Peyer's patch (tissue), 4 donors: Measurements from ENCODE around the gene THADA. TPM values are rescaled to one million over a fixed set of nuclear protein-coding genes. Genes with fewer than 3 reads are reported as not detected.

Source experiments
- DNase-seq, 3 donors: peaks; one replicate each; pipeline ENCODE4 v3.0.0-alpha.2; 2017 to 2019
- H3K27ac ChIP-seq, 4 donors: fragments of 200-600 bp; sonication (generic); one replicate each; pipeline ENCODE4 v1.5.1; 2016 to 2019
- H3K27me3 ChIP-seq, 2 donors: fragments of 200-600 bp; sonication (generic); one replicate each; pipeline ENCODE4 v1.5.1; 2019
- H3K36me3 ChIP-seq, 3 donors: fragments of 200-600 bp; sonication (generic); one replicate each; pipeline ENCODE4 v1.5.1; 2016 to 2019
- H3K4me1 ChIP-seq, 4 donors: fragments of 200-600 bp; sonication (generic); one replicate each; pipeline ENCODE4 v1.5.1; 2016 to 2019
- H3K4me3 ChIP-seq, 4 donors: fragments of 200-600 bp; sonication (generic); 1 replicate in 3 of 4; 2 replicates in 1 of 4; pipeline ENCODE4 v1.5.1; 2016 to 2019; ENCODE audit warnings: mild to moderate bottlenecking in 1 of 4
- H3K9me3 ChIP-seq, 4 donors: fragments of 200-600 bp; sonication (generic); one replicate each; pipeline ENCODE4 v1.5.1; 2016 to 2019; ENCODE audit warnings: mild to moderate bottlenecking in 1 of 4
- POLR2A ChIP-seq, 2 donors: fragments of 450-650 bp; IDR thresholded peaks; one replicate each; pipeline ENCODE4 v1.5.1; 2017; ENCODE audit warnings: antibody characterized with exemption in 2 of 2, mild to moderate bottlenecking in 2 of 2, moderate library complexity in 2 of 2
- total RNA-seq, 4 donors: library from RNA; depleted of rRNA; stranded (reverse); fragments of >200 nt; gene quantifications; one replicate each; pipeline ENCODE4 v1.1.0, GENCODE V29; 2016
- TF ChIP-seq, protein P1 (sequence below), 6 experiments: fragments of 450-650 bp in 4 of 6; fragments of 200-600 bp in 2 of 6; sonication (generic) in 1 of 6; IDR thresholded peaks; one replicate each; pipeline ENCODE4 v1.5.1; 2017 to 2019; ENCODE audit warnings: antibody characterized with exemption in 6 of 6, mild to moderate bottlenecking in 3 of 6, moderate library complexity in 1 of 6

THADA gene
- total RNA-seq, 4 donors from 2014 or later: 19.3 to 76.7 (median 26.3) TPM

DNA sequence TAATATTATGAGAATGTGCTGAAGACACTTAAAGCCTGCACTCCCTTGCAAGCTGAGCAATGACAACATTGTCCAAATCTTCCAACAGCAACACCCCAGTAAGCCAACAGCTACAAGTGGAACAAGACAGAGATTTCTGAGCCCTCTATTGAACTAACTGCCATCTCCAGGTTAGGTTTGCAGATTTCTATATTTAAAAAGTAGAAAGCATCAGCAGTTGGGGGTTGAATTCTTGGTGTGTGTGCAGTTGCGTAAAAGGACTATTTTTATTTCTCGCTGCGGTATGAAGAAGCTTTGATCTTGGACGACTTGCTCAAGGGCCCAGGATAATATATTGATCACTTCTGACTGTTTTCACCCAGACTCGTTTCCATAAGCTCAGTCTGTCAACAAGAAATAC lies 263.2 kb downstream of the THADA start:
- Histone ChIP-seq H3K4me1 (no peaks in the 10 kb centered on the region), H3K4me3 (no peak overlapping the region), H3K9me3 (no peaks in the 10 kb centered on the region), H3K27ac (peak overlapping the region in 2 of 4 donors; percentile 20 to 68), H3K36me3 (no peaks in the 10 kb centered on the region), H3K27me3 (no peaks in the 10 kb centered on the region)
- no peak for DNase-seq
- TF ChIP-seq, protein P1, sequence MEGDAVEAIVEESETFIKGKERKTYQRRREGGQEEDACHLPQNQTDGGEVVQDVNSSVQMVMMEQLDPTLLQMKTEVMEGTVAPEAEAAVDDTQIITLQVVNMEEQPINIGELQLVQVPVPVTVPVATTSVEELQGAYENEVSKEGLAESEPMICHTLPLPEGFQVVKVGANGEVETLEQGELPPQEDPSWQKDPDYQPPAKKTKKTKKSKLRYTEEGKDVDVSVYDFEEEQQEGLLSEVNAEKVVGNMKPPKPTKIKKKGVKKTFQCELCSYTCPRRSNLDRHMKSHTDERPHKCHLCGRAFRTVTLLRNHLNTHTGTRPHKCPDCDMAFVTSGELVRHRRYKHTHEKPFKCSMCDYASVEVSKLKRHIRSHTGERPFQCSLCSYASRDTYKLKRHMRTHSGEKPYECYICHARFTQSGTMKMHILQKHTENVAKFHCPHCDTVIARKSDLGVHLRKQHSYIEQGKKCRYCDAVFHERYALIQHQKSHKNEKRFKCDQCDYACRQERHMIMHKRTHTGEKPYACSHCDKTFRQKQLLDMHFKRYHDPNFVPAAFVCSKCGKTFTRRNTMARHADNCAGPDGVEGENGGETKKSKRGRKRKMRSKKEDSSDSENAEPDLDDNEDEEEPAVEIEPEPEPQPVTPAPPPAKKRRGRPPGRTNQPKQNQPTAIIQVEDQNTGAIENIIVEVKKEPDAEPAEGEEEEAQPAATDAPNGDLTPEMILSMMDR (IDR thresholded peaks at IDR 0.05): no peak
- TF ChIP-seq POLR2A (IDR thresholded peaks at IDR 0.05): no peak

DNA sequence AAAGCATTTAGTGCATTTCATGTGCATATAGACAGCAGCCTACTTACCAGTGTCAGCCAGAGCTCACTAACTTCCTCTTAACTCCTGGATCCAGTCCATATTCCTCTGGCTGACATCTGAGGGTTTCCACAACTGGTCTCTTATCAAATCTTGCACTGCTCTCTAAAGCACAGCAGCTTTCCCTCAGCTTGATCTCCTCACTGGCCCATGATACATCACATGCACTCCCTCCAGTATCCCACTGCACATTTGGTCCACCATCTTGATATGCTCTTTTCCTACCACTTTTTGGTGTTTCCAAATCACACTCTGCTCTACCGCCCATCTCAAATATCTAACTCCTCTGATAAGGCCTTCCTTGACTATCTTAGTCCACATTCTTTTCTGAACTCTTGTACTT lies 264.4 kb downstream of the THADA start:
- H3K36me3 ChIP-seq: no peaks in the 10 kb centered on the region
- TF ChIP-seq POLR2A (IDR thresholded peaks at IDR 0.05): no peak
- TF ChIP-seq, protein P1 (IDR thresholded peaks at IDR 0.05): no peak
- no peak for DNase-seq
- H3K4me1 ChIP-seq: no peaks in the 10 kb centered on the region
- peak overlapping the region in 1 of 4 donors; percentile 68 for H3K27ac ChIP-seq
- H3K4me3 ChIP-seq: no peak overlapping the region
- no peaks in the 10 kb centered on the region for H3K9me3 ChIP-seq
- no peaks in the 10 kb centered on the region for H3K27me3 ChIP-seq

DNA sequence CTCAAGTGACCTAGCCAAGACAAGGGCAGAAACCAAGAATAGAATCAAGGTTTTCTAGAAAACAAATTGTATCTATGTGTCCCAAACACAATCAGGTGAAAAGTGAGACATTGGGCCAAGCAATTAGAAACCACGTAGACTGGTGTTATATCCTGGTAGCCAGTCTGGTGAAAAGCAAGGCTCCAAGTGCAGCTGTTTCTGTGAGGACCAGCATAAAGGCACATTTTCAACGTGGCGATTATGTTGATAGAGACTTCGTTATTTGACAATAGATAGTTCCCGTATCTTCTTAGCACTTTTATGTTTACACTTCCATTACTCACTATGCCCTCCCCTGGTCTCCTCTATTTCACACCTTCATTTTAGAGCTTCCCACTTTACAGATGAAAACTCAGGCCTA lies 266.2 kb downstream of the THADA start:
- H3K27ac ChIP-seq: peak overlapping the region in 1 of 4 donors; percentile 22
- no peaks in the 10 kb centered on the region for H3K27me3 ChIP-seq
- H3K4me1 ChIP-seq: no peaks in the 10 kb centered on the region
- DNase-seq: no peak
- no peaks in the 10 kb centered on the region for H3K9me3 ChIP-seq
- no peak overlapping the region for H3K4me3 ChIP-seq
- no peaks in the 10 kb centered on the region for H3K36me3 ChIP-seq
- TF ChIP-seq, protein P1 (IDR thresholded peaks at IDR 0.05): no peak
- no peak for TF ChIP-seq POLR2A (IDR thresholded peaks at IDR 0.05)

DNA sequence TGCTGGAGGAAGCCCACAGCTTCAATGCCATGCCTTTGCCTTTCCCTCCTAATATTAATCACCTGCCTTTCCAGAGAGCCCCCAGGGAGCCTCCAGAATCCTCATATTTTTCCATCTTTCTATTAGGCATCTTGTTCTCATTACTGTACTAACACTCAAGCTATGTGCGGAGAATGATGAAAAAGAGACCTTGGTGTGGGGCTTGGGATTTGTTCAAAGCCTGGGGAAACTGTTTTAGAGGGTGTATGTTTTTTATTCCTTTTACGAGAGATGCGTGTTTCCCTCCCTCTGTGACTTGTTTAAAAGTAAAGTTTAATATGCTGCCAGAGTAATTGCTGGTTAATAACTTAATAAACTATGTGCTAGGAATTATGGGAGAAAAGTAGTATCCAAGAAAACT lies 267.0 kb downstream of the THADA start:
- Histone ChIP-seq H3K4me1 (no peaks in the 10 kb centered on the region), H3K9me3 (no peaks in the 10 kb centered on the region), H3K36me3 (no peaks in the 10 kb centered on the region), H3K27ac (peak overlapping the region in 1 of 4 donors; percentile 22), H3K4me3 (no peak overlapping the region), H3K27me3 (no peaks in the 10 kb centered on the region)
- no peak for DNase-seq
- TF ChIP-seq, protein P1 (IDR thresholded peaks at IDR 0.05): no peak

DNA sequence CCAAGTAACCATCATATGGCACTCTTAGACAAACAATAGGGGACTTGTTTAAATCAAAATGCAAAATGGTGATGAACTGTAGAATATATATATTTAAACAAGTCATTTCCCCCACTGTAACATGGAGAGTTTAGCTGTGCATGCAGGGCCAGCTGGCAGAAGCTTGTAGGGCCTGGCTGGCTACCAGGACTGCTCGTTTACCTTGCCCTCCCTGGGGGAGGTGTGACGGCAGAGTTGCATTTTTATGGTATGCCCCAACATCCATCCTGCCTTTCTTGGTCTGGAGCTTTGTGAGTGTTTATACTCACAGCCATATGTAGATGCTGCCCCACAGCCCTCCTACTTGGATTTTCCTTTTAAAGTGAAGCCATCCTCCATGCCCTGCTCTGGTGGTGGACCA lies 267.7 kb downstream of the THADA start:
- no peak for DNase-seq
- H3K4me1 ChIP-seq: no peaks in the 10 kb centered on the region

More for the DNA sequence above, 267.7 kb downstream of the THADA start:
- Histone ChIP-seq H3K4me3 (no peak overlapping the region), H3K36me3 (no peaks in the 10 kb centered on the region), H3K27ac (peak overlapping the region in 1 of 4 donors; percentile 22), H3K27me3 (no peaks in the 10 kb centered on the region), H3K9me3 (no peaks in the 10 kb centered on the region)
- TF ChIP-seq POLR2A (IDR thresholded peaks at IDR 0.05): no peak
- TF ChIP-seq, protein P1 (IDR thresholded peaks at IDR 0.05): no peak
